GOT3 (cell line): ENCODE results near the gene ACBD6.

Source experiments
- DNase-seq: peaks from one replicate; lab custom pipeline; 2025; ENCODE audit warnings: mixed read lengths; lab: John Stamatoyannopoulos, UW

The ACBD6 gene

DNA sequence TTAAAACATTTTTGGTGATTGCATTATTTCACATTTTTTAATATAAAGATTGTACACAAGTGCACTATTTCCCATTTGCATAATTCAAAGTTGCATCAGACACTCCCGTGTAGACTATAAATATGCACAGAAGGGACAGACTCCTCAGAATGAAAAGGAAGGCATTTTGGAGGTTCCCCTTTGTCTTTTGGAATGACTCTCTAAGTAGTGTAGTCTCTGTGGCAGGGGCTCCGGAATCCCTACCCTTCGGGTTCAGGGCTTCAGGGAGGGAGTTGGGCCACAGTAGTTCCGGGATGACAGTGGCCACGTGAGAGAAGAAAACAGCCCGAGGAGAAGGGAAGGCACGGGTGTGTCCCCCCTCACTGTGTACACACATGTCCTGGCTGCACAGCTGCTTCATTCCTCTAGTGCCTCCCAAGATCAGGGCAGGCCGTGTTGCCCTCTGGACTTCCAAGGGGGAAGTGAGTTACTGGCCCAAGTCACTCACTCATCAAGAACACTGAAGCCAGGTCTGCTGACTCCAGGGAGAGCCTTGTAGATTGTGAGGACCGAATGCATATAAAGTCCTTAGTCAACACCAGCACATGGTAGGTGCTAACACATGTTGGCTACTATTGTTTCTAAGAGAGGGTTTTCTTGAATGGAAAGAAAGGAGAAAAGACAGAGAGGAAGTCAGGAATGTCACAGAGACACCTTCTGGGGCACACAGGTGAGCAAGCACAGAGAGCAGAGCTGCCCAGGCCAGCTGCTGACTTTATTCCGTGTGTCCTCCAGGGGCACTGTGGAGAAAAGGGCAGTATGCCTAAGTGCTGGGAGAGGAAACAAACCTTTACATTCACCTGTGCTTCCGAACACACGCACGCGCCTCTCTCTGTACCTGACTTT, 232.5 kb downstream of the ACBD6 start:
- DNase-seq, result no peak

DNA sequence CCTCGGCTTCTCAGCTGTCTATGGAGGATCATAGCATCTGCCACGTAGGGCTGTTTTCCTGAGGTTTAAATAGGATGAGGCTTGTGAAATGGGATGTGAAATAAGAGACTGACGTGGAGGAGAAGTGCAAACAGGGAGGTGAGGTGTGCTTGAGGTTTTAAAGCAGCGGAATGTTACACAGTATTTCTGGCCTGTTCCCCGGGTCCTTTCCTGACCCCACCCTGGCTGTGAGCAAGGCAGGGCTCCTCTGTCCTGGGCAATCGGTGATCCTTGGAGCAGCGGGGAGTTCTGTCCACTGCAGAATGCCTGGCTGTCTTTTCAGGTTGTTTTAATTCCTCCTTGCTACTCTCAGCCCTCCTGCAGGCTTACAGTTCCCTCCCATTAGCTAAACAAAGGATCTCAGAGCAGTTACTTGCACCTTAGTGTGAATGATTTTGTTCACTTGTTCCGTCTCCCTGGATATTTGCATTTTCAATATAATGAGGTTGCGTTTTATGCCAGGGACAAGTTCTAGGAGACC, 233.8 kb downstream of the ACBD6 start:
- no peak for DNase-seq

GRCh38 chr1:180267761-180268555, 234.4 kb downstream of the ACBD6 start:
- DNase-seq, result no peak

DNA sequence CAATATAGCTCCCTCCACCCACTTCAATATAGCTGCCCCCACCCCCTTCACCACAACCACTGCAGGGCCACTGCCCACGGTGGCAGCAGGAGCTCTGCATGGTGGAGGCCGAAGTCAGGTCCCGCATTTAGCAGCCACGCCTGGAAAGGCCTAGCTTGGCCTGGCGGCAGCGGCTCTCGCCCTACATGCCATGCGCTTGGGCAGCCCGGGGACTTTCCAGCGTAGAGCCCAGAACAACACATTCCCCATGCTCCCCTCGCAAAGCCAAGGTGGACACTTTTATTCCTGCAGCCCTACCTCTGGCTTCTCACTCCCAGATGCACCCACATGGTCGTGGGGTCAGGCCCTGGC, 235.2 kb downstream of the ACBD6 start:
- no peak for DNase-seq

- no peak for DNase-seq
Measured at GRCh38 chr1:180266275-180267210, 235.8 kb downstream of the ACBD6 start.

- DNase-seq, result no peak
Measured at GRCh38 chr1:180265871-180266270, 236.5 kb downstream of the ACBD6 start.

GRCh38 chr1:180265201-180265600, 237.2 kb downstream of the ACBD6 start:
- DNase-seq, result no peak

DNA sequence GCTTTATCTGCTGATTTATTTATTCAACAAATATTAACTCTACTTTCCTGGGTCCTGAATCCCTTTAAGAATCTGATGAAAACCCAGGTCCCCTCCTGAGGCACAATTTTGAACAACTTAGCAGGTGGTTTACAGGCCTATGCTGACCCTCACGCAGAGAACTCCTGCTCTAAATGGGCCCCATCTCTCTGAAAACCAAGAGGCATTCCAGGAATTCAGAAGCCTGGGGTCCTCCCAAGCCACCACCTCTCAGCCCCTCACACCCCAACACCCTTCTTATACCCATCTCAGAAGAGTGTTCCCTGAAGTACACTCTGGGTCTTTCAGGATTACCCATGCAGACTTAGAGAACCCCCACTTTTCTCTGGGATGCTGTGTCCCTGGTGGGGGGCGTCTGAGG, 237.8 kb downstream of the ACBD6 start:
- DNase-seq, result no peak

GRCh38 chr1:180262628-180263488, 239.5 kb downstream of the ACBD6 start:
- DNase-seq, result no peak

DNA sequence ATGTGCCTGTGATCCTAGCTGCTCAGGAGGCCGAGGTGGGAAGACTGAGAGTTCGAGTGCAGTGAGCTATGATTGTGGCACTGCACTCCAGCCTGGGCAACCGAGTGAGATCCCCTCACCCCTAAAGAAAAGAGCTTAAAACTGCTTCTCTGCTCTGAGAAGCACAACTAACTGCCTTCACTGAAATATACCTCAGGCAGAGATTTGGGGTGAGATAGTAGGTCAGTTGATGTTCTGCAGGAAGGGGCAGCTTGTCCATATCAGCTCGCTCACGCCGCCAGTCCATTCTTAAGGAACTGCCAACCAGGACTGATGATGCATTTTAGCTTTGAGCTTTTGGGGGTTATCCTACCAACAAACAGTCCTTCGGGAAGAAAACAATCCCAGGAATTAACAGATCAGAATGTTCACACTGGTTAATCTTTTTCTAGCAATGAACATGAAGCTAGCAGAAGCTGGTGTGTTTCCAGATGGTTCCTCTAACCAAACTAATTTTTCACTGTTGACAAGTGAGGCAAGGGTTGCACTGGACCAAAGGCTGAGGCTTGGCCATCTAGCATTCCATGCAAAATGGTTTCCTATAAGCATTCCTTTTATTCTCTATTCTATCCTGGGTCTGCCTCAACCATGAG, 240.7 kb downstream of the ACBD6 start:
- DNase-seq, result no peak

GRCh38 chr1:180261030-180261429, 241.3 kb downstream of the ACBD6 start:
- no peak for DNase-seq

DNA sequence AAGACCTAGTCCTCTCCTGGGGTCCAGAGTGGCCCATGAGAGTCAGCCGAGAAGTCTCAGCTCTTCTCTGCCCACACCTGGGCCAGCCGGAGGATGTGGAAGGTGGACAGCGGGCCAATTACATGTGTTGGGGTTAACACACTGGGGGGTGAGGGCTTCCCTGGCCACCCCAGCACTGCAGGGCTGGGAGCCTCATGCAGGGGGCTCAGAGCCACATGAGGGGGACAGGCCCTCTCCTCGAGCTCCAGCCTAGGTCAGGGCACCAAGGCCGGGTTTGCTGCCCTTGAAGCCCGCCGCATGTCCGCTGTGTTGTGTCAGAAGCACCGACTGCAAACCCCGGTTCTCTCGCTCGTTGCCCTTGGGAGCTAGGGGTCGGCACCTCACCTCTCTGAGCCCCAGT, 241.8 kb downstream of the ACBD6 start:
- no peak for DNase-seq

GRCh38 chr1:180259431-180260338, 242.7 kb downstream of the ACBD6 start:
- DNase-seq, result no peak

DNA sequence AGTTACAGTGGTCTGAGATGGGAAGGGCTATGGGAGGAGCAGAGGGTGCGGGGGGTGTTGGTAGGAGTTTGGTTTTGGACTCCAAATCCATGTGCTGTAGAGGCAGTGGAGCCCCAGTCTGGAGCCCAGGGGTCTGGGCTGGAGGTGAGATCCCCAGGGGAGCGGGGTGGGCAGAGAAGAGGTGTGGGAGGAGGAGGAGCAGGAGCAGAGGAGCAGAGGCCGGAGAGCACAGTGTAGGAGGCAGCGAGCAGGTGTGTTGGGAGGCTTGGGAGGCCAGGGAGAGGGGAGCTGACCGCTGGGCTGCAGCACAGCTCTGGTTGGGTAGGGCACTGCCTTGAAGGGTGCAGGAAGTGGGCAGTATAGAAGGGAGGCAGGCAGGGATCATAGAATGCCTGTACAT, 243.4 kb downstream of the ACBD6 start:
- no peak for DNase-seq

DNA sequence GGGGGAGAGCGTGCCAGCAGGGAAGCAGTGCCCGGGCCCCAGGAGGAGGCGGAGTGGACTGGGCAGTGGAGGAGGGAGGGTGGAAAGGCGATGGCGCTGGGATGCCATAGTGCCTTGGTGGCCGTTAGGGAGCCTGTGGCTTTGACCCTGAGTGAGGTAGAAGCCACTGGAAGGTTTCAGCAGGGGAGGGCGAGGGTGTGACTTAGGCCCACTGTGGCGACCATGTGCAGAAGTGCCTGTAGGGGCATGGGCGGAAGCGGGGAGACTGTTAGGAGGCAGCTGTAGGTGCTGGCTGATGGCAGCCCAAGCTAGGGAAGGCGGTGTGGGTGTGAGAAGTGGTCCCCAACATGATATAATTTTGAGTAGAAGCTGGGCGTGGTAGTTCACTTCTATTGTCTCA, 244.1 kb downstream of the ACBD6 start:
- no peak for DNase-seq

DNA sequence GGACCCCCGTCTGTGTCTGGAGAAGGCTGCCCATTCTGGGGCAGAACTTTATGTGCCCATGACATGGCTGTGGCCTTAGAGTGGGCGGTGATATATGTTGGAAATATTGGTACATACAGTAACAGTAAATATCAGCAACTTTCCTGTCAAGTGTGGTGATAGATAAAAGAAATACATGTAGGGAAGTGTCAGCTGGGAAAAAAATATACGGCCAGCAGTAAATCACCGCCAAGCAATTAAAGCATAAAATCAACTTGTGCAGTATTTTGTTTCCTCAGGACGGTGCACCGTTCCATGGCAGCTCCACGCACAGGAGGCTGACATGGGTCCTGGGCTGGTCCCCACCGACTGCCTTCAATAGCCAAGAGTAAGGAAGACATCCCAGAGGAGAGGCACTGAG, 244.9 kb downstream of the ACBD6 start:
- no peak for DNase-seq

- no peak for DNase-seq
Measured at GRCh38 chr1:180257028-180257386, 245.4 kb downstream of the ACBD6 start.

DNA sequence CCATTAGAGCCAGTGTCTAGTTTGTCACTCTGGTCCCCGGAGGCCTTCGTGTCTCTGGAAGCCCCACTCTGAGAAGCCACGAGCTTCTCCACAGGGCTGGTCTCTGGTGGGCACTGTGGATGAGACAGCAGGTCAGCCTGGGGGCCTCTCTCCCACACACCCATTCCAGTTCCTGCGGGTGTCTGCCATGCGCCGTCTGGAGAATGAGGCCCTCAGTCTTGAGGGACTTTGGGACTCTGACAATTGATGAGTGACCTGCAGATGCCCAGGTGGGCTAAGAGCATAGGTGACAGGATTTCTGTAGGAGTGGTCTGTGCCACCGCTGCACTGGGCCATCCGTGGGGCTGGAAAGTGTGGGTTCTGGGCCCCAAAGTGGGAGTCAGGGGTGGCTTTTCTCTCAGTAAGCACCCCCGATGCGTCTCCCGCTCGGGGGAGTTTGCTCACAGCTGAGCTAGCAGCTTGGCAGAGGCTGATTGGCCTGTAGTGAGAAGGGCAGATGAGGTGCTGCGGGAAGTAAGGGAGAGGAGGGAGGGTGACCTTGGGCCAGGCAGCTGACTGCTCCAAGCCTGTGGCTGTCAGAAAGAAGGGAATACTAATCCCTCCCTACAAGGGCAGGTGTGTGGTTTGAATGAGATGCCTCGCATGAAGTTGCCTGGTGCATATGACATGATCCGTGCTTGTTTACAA, 245.9 kb downstream of the ACBD6 start:
- DNase-seq, result no peak
